ENCODE measurements around the gene TIMM13. TPM values are rescaled to one million over a fixed set of nuclear protein-coding genes. Genes with fewer than 3 reads are reported as not detected.

TIMM13 gene
- total RNA-seq, 6 donors from 2014 or later: 26.2 to 82.3 (median 40.0) TPM

DNA sequence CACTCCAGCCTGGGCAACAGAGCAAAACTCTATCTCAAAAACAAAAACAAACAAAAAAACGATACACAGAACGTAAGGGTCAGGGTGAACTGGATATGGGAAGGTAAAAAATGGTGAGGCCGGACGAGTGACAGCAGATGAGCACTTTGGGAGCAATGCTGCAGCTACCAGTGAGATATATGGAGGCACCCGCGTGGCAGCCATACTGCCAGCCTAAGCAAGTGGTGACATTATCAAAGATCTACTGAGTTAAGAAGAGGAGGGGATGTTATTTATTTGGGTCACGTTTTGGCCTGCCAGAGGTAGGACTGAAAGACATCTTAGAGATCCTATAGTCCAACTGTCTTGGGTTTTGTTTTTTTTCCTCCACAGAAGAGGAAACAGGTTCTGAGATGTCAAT is 14.2 kb downstream of the TIMM13 start:
- DNase-seq: no peak
- no peak for TF ChIP-seq POLR2A (IDR thresholded peaks at IDR 0.05)
- no peak for TF ChIP-seq EP300 (IDR thresholded peaks at IDR 0.05)
- TF ChIP-seq POLR2AphosphoS5 (IDR thresholded peaks at IDR 0.05): no peak
- no peak for TF ChIP-seq CTCF (IDR thresholded peaks at IDR 0.05)

DNA sequence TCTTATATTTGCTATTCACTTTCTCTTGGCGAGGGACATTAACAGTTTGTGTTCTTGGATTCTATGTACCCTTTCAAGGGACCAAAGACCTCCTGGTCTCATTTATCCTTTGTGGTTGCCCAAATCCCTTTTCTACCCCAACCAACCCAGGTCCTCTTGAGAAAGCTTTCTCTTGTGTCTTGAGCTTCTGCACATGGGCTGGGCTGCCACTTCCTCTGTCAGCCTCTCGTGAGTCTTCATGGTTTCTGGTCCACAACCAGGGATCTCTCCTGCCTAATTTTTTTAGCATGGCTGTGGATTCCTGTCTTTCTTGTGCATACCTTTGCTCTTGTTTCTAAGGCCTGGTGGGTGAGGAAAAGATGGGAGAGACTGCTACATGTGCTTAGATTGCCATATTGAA is 14.9 kb downstream of the TIMM13 start:
- H3K27ac ChIP-seq: no peak overlapping the region
- no peak overlapping the region for H3K4me3 ChIP-seq
- peaks cover 0 to 6% (median 0%) of the 10 kb centered on the region in 4 donors for H3K9me3 ChIP-seq
- DNase-seq: no peak
- H3K36me3 ChIP-seq: peaks cover 0 to 3% (median 0%) of the 10 kb centered on the region in 4 donors
- TF ChIP-seq POLR2AphosphoS5 (IDR thresholded peaks at IDR 0.05): no peak
- no peak for TF ChIP-seq CTCF (IDR thresholded peaks at IDR 0.05)
- TF ChIP-seq POLR2A (IDR thresholded peaks at IDR 0.05): no peak
- no peak for TF ChIP-seq EP300 (IDR thresholded peaks at IDR 0.05)
- no peak for ATAC-seq (ENCODE audit: low FRiP score in 2 of 2)
- no peaks in the 10 kb centered on the region for H3K27me3 ChIP-seq
- no peaks in the 10 kb centered on the region for H3K4me1 ChIP-seq
- 51 to 58% methylated on average over 2 of the region's 2 CpGs for WGBS, 2 donors

More for the DNA sequence above, 14.2 kb downstream of the TIMM13 start:
- H3K4me1 ChIP-seq: no peaks in the 10 kb centered on the region
- no peak overlapping the region for H3K27ac ChIP-seq
- no peaks in the 10 kb centered on the region for H3K27me3 ChIP-seq
- no peak for ATAC-seq (ENCODE audit: low FRiP score in 2 of 2)
- peaks cover 0 to 4% (median 1%) of the 10 kb centered on the region in 4 donors for H3K36me3 ChIP-seq
- 83 to 84% methylated on average over 7 of the region's 7 CpGs for WGBS, 2 donors
- H3K4me3 ChIP-seq: no peak overlapping the region
- peaks cover 0 to 6% (median 0%) of the 10 kb centered on the region in 4 donors for H3K9me3 ChIP-seq

DNA sequence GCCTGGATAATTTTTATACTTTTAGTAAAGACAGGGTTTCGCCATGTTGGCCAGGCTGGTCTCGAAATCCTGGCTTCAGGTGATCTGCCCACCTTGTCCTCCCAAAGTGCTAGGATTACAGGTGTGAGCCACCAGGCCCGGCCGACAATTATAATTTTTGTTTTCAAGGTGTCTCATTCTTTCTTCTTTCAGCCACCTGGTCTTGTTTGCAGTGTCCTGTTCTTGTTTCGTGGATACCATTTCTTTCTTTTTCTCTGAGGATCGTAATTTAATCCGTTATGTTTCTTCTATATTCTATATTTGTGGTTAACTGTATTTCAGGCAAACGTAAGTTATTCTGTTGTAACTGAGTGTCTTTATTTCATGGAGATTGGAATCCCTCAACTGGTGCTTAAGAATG is 15.7 kb downstream of the TIMM13 start:
- Histone ChIP-seq H3K36me3 (peaks cover 0 to under 1% (median 0%) of the 10 kb centered on the region in 4 donors), H3K9me3 (peaks cover 0 to 6% (median 0%) of the 10 kb centered on the region in 4 donors), H3K27ac (no peak overlapping the region), H3K4me3 (no peak overlapping the region), H3K4me1 (no peaks in the 10 kb centered on the region), H3K27me3 (no peaks in the 10 kb centered on the region)
- ATAC-seq (ENCODE audit: low FRiP score in 2 of 2) (no peak), DNase-seq (no peak)
- 87 to 93% methylated on average over 8 of the region's 8 CpGs for WGBS, 2 donors
- no peak for TF ChIP-seq POLR2A (IDR thresholded peaks at IDR 0.05)
- TF ChIP-seq CTCF (IDR thresholded peaks at IDR 0.05): no peak
- TF ChIP-seq EP300 (IDR thresholded peaks at IDR 0.05): no peak
- no peak for TF ChIP-seq POLR2AphosphoS5 (IDR thresholded peaks at IDR 0.05)

GRCh38 chr19:2410023-2410422 is 17.4 kb downstream of the TIMM13 start:
- Histone ChIP-seq H3K27me3 (no peaks in the 10 kb centered on the region), H3K9me3 (peaks cover 0 to 6% (median 0%) of the 10 kb centered on the region in 4 donors), H3K4me1 (no peaks in the 10 kb centered on the region), H3K36me3 (no peaks in the 10 kb centered on the region), H3K4me3 (no peak overlapping the region), H3K27ac (no peak overlapping the region)
- ATAC-seq (ENCODE audit: low FRiP score in 2 of 2) (no peak), DNase-seq (no peak)
- TF ChIP-seq CTCF (IDR thresholded peaks at IDR 0.05) (no peak), POLR2A (IDR thresholded peaks at IDR 0.05) (no peak), EP300 (IDR thresholded peaks at IDR 0.05) (no peak), POLR2AphosphoS5 (IDR thresholded peaks at IDR 0.05) (no peak)
- WGBS, 2 donors: 94% methylated on average over 2 to 7 of the region's 7 CpGs

- H3K27ac ChIP-seq: no peak overlapping the region
- 89 to 93% methylated on average over 7 of the region's 7 CpGs for WGBS, 2 donors
- H3K9me3 ChIP-seq: peaks cover 0 to 6% (median 0%) of the 10 kb centered on the region in 4 donors
- DNase-seq (no peak), ATAC-seq (ENCODE audit: low FRiP score in 2 of 2) (no peak)
- no peak overlapping the region for H3K4me3 ChIP-seq
- H3K36me3 ChIP-seq: no peaks in the 10 kb centered on the region
- H3K27me3 ChIP-seq: no peaks in the 10 kb centered on the region
- no peaks in the 10 kb centered on the region for H3K4me1 ChIP-seq
- no peak for TF ChIP-seq EP300 (IDR thresholded peaks at IDR 0.05)
- no peak for TF ChIP-seq POLR2AphosphoS5 (IDR thresholded peaks at IDR 0.05)
These were observed 18.0 kb downstream of the TIMM13 start for GRCh38 chr19:2409352-2409912.
